HG02943 (cell line): ENCODE results near the gene PCCB.

Experiments used
- ATAC-seq: cut with Tn5 transposase; IDR thresholded peaks from one replicate; pipeline ENCODE4 v1.9.1; 2021; ENCODE audit warnings: mild to moderate bottlenecking, low read depth, moderate library complexity; ENCODE audit not compliant: unreplicated experiment

PCCB gene

GRCh38 chr3:136378011-136378410 lies 127.9 kb downstream of the PCCB start:
- no peak for ATAC-seq
